ENCODE results near the gene UBXN11. TPM values are rescaled to one million over a fixed set of nuclear protein-coding genes. Genes with fewer than 3 reads are reported as not detected.

UBXN11 gene, protein sequence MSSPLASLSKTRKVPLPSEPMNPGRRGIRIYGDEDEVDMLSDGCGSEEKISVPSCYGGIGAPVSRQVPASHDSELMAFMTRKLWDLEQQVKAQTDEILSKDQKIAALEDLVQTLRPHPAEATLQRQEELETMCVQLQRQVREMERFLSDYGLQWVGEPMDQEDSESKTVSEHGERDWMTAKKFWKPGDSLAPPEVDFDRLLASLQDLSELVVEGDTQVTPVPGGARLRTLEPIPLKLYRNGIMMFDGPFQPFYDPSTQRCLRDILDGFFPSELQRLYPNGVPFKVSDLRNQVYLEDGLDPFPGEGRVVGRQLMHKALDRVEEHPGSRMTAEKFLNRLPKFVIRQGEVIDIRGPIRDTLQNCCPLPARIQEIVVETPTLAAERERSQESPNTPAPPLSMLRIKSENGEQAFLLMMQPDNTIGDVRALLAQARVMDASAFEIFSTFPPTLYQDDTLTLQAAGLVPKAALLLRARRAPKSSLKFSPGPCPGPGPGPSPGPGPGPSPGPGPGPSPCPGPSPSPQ
- total RNA-seq (4.2 TPM), polyA plus RNA-seq (ENCODE audit: insufficient read depth in 1 of 8, insufficient read length in 8 of 8, low replicate concordance in 1 of 8) (10 to 100 TPM in 5 of 8 donors, 1 to 10 TPM in 3; 7.7 to 13.9 (median 10.5) TPM)
- long read RNA-seq, donor 1 = 0 reads
- long read RNA-seq, donor 2 = 0 reads
- long read RNA-seq, donor 3, partial matches to known transcripts = 0 of 1 reads
- long read RNA-seq, donor 3, other reads (novel, unspliced or antisense) = 0 of 1 reads
- long read RNA-seq, donor 4 = 0 reads
- long read RNA-seq, donor 5 = 0 reads
- long read RNA-seq, donor 6 = 0 reads
- long read RNA-seq, donor 7, partial matches to known transcripts = 0 of 1 reads
- long read RNA-seq, donor 7, other reads (novel, unspliced or antisense) = 0 of 1 reads
- long read RNA-seq, donor 8 = 0 reads
- long read RNA-seq, donor 9, partial matches to known transcripts = 0 of 2 reads
- long read RNA-seq, donor 9, other reads (novel, unspliced or antisense) = 0 of 2 reads
- long read RNA-seq, donor 10, partial matches to known transcripts = 0 of 1 reads
- long read RNA-seq, donor 10, other reads (novel, unspliced or antisense) = 0 of 1 reads
- long read RNA-seq, donor 11 = 0 reads

DNA sequence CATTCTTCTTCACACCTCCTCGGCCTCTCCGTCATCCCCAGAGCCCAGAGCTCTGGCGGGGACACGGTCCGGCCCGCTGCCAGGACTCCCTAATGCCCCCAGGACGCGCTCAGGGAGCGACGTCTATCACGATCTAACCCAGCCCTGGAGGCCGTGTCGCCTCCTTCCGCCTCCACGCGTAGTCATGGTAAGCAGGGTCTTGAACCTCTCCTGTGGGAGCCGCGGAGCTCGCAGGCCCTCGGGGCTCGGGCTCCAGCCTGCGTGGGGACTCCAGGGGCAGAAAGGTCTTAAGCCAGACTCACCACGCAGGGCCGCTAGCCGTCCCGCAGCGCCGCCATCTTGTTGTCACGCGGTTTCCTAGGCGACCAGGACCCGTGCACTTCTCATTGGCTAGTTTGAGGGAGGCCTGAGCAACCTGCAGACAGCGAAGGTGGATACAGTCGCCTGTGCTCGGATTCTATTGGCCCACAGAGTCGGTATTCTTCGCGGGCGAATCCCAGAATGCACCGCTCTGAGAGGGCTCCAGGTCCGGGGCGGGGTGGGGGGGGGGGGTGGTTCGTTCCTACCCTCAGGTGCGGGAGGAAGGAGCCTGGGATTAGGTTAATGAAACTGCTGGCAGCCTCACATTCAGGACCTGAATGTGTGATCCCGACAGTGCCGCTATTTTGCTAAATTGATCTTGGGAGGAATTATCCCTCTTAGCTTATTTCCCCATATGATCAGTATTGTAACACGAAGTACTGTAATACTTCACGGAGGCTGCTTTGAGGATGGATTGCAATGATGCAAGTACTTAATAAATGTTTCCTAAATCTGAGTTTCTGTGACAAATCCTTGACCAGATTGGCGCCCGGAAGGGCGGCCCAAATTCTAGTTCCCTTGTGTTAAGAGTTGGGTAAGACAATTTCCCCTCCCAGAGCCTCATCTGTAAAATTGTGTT is at the start of gene UBXN11:
TSS of gene UBXN11 (minus strand) at position 347 of the 940 bp plus-strand sequence. CDS start 3,753 bp downstream, outside the sequence.
- H3K9me3 ChIP-seq (replicated peaks; ENCODE audit: control insufficient read depth, low read depth, low read length) = no peaks in the 10 kb centered on the region
- H3K36me3 ChIP-seq (ENCODE audit: control insufficient read depth, insufficient read depth, low read length) = no peaks in the 10 kb centered on the region
- peak; percentile 95 for DNase-seq
- WGBS (ENCODE audit: insufficient coverage) = under 1% methylated on average over 41 of the region's 51 CpGs
- peak within 1 kb of the TSS; percentile 20 for H3K27ac ChIP-seq (ENCODE audit: low read length)
- no peaks in the 10 kb centered on the region for H3K27me3 ChIP-seq (ENCODE audit: control insufficient read depth, insufficient read depth, low read length)
- peaks cover 15% of the 10 kb centered on the region for H3K4me1 ChIP-seq (ENCODE audit: control insufficient read depth, insufficient read depth, low read length)
- peak within 1 kb of the TSS; percentile 75 for H3K4me3 ChIP-seq (ENCODE audit: low read length)

DNA sequence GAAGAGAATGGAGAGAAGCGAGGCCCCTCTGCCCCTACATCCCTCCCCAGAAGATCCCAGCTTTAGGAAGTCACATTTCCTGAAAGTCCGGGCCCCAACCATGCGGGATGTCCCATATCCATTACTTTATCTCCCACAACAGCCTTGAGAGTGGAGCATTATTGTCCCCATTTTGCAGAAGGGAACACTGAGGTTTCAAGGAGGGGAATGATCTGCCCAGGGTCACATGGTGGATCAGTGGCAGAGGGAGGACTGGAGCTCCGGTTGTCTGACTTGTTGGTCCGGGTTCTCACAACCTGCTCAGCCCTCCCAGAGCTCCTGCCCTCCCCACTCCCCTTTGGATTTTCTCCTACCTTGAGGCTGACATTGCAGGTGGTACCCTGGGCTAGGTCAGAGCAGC is 49.7 kb upstream of the UBXN11 start:
- peaks cover 12% of the 10 kb centered on the region for H3K4me1 ChIP-seq (ENCODE audit: control insufficient read depth, insufficient read depth, low read length)
- peaks cover 54% of the 10 kb centered on the region for H3K27me3 ChIP-seq (ENCODE audit: control insufficient read depth, insufficient read depth, low read length)
- no peak overlapping the region for H3K27ac ChIP-seq (ENCODE audit: low read length)
- DNase-seq = no peak
- no CpG with 5 or more reads among the region's 5 CpGs for WGBS (ENCODE audit: insufficient coverage)
- no peaks in the 10 kb centered on the region for H3K36me3 ChIP-seq (ENCODE audit: control insufficient read depth, insufficient read depth, low read length)
- H3K9me3 ChIP-seq (replicated peaks; ENCODE audit: control insufficient read depth, low read depth, low read length) = no peaks in the 10 kb centered on the region
- no peak overlapping the region for H3K4me3 ChIP-seq (ENCODE audit: low read length)

DNA sequence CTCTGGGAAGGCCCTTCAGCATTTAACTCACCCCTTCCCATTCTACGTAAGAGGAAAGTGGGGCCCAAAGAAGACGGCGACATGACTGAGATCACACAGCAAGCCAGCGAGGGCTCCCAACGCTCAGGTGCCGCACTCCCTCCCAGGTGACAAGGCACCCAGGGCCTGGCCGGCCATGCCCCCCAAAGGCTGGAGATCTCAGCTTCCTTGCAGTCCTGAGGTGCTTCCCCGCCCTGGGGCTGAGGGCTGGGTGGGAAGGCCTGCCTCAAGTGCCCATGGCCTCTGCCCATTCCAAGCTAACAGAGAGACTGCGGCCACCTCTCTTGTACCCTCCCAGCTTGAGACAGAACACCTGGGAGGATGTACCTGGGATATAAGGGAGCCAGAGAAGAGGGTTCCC is 48.5 kb upstream of the UBXN11 start:
- H3K27me3 ChIP-seq (ENCODE audit: control insufficient read depth, insufficient read depth, low read length) = peaks cover 42% of the 10 kb centered on the region
- no peak overlapping the region for H3K27ac ChIP-seq (ENCODE audit: low read length)
- no peaks in the 10 kb centered on the region for H3K36me3 ChIP-seq (ENCODE audit: control insufficient read depth, insufficient read depth, low read length)
- no peak overlapping the region for H3K4me3 ChIP-seq (ENCODE audit: low read length)
- no peaks in the 10 kb centered on the region for H3K9me3 ChIP-seq (replicated peaks; ENCODE audit: control insufficient read depth, low read depth, low read length)
- H3K4me1 ChIP-seq (ENCODE audit: control insufficient read depth, insufficient read depth, low read length) = peaks cover 3% of the 10 kb centered on the region
- DNase-seq = no peak
- 100% methylated on average over 1 of the region's 9 CpGs for WGBS (ENCODE audit: insufficient coverage)

DNA sequence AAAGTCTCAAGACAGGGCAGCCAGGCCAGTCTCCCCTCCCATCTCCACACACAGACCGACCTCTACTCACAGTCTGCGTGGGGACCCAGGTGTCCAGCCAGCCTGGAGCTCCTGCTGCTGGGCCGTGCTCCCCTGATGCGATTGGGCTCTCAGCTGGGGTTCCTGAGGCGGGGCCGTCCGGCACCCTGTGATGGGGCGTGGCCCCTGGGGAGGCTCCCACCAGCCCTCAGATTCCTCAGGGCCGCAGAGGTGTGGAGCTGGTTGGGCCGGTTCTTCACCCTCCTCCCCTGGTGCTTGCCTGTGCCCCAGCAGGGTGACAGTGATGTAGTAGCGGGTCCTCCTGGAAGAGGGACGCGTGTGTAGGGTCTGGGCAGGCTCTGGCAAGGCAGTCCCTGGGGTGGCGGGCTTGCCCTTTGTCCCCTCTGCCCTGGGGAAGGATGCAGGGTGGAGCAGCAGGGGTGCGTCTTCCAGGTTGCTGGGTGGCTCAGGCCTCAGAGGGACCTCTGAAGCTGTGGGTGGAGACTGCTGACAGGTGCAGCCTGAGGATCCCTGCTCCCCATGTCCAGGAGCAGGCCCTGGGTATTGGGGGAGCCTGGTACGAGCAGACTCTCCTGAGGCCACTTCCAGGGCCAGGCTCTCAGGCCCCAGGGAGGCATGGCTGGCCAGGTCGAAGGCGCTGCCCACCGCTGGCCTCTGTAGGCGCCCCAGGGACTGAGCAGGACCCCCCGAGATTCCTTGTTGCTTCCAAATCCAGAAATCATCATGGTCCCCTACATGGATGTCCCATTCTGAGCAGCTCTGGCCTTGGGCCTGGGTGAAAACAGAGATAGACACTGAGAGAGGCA is 47.8 kb upstream of the UBXN11 start, which contains the start of gene CRYBG2:
TSS of gene CRYBG2 (minus strand) at position 155 of the 845 bp plus-strand sequence. CDS start 7,473 bp downstream, outside the sequence.
- no peak within 1 kb of the TSS for H3K27ac ChIP-seq (ENCODE audit: low read length)
- DNase-seq = no peak
- no peaks in the 10 kb centered on the region for H3K36me3 ChIP-seq (ENCODE audit: control insufficient read depth, insufficient read depth, low read length)
- peaks cover 34% of the 10 kb centered on the region for H3K27me3 ChIP-seq (ENCODE audit: control insufficient read depth, insufficient read depth, low read length)
- WGBS (ENCODE audit: insufficient coverage) = 67% methylated on average over 11 of the region's 21 CpGs
- H3K4me1 ChIP-seq (ENCODE audit: control insufficient read depth, insufficient read depth, low read length) = no peaks in the 10 kb centered on the region
- H3K9me3 ChIP-seq (replicated peaks; ENCODE audit: control insufficient read depth, low read depth, low read length) = no peaks in the 10 kb centered on the region
- H3K4me3 ChIP-seq (ENCODE audit: low read length) = no peak within 1 kb of the TSS

DNA sequence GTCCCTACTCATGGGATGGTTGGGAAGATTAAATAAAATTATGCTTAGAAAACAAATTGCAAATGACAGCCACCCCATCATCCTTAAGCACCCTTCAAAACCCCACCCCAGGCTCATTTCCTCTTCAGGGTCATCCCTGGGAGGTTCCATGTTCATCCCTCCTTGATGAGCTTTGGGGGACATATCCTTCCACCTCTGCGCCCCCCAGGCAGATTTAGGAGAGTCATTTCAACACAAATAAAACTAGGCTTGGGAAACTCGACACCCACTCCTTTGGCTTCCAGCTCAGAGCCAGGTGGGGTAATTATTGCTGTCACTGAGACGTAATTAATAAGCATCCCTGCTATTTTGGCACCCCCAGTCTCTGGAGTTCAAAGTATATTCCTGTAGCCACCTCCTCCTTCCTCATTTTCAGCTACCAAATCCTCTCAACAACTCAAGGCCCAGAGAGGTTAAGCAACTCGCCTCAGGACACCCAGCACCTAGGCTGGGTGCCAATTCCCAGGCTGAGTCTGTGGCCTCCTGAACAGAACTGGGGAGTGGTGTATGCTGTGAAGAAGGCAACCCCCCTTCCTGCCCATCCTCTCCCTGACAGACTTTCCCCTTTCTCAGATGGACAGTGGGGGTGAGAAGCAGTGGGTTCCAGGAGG is 46.9 kb upstream of the UBXN11 start:
- DNase-seq = no peak
- Histone ChIP-seq H3K4me3 (ENCODE audit: low read length) (no peak overlapping the region), H3K4me1 (ENCODE audit: control insufficient read depth, insufficient read depth, low read length) (no peaks in the 10 kb centered on the region), H3K27ac (ENCODE audit: low read length) (no peak overlapping the region), H3K27me3 (ENCODE audit: control insufficient read depth, insufficient read depth, low read length) (peaks cover 26% of the 10 kb centered on the region), H3K9me3 (replicated peaks; ENCODE audit: control insufficient read depth, low read depth, low read length) (no peaks in the 10 kb centered on the region), H3K36me3 (ENCODE audit: control insufficient read depth, insufficient read depth, low read length) (no peaks in the 10 kb centered on the region)
- WGBS (ENCODE audit: insufficient coverage) = 40% methylated on average over 2 of the region's 4 CpGs

DNA sequence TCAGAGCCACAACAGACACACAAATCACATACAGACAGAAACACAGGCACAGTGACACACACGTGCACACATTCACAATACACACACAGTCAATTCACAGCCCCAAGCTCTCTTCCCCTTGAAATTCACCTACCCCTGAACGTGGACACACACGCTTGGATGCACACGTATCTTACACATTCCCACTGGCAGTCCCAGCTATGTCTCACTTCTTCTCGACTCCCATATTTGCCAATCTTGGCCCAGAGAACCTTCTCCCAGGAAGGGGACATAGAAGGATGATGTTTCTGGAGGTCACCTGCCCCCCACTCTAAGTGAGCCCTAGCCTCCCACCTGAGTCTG is 45.9 kb upstream of the UBXN11 start:
- no peak for DNase-seq
- H3K27ac ChIP-seq (ENCODE audit: low read length) = no peak overlapping the region
- no peaks in the 10 kb centered on the region for H3K36me3 ChIP-seq (ENCODE audit: control insufficient read depth, insufficient read depth, low read length)
- H3K4me1 ChIP-seq (ENCODE audit: control insufficient read depth, insufficient read depth, low read length) = no peaks in the 10 kb centered on the region
- 71% methylated on average over 1 of the region's 5 CpGs for WGBS (ENCODE audit: insufficient coverage)
- no peak overlapping the region for H3K4me3 ChIP-seq (ENCODE audit: low read length)
- peaks cover 17% of the 10 kb centered on the region for H3K27me3 ChIP-seq (ENCODE audit: control insufficient read depth, insufficient read depth, low read length)
- H3K9me3 ChIP-seq (replicated peaks; ENCODE audit: control insufficient read depth, low read depth, low read length) = no peaks in the 10 kb centered on the region

DNA sequence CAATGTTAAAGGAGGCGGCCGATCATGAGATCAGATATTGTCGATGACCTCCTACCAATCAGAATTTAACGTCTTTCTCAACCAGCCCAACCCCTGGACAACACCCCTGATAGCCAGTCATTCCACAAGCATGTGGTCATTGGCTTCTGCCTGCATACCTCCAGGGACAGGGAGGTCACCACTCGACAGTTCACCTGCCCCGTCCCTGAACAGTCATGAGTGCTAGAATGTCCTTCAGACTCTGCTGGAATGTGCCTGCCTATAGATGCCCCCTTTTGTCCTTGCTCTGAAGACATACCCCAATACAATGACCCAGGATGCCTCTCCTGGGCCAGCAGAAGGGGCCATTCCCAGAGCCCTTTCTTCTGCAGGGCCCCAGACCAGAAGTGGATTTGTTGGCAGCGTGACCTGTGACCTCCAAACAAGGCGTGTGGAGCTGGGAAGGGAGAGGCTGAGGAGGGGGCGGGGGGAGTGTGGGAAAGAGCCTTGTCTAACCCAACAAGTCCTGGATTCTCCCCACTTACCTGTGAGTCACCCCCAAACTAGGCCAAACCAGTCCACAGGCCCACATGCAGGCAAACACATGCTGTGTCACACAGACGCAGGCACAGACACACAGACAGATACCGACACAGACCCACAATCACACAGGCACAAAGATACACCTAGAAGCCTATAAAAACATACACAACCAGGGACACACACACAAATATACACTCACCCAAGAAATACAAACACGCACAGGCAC is 45.3 kb upstream of the UBXN11 start:
- H3K27ac ChIP-seq (ENCODE audit: low read length) = no peak overlapping the region
- WGBS (ENCODE audit: insufficient coverage) = 75% methylated on average over 8 of the region's 12 CpGs

More for the DNA sequence above, 45.3 kb upstream of the UBXN11 start:
- Histone ChIP-seq H3K27me3 (ENCODE audit: control insufficient read depth, insufficient read depth, low read length) (peaks cover 12% of the 10 kb centered on the region), H3K36me3 (ENCODE audit: control insufficient read depth, insufficient read depth, low read length) (no peaks in the 10 kb centered on the region), H3K9me3 (replicated peaks; ENCODE audit: control insufficient read depth, low read depth, low read length) (no peaks in the 10 kb centered on the region), H3K4me3 (ENCODE audit: low read length) (no peak overlapping the region), H3K4me1 (ENCODE audit: control insufficient read depth, insufficient read depth, low read length) (no peaks in the 10 kb centered on the region)
- no peak for DNase-seq
